ENCODE results near the gene TNRC6C. TPM values are rescaled to one million over a fixed set of nuclear protein-coding genes. Genes with fewer than 3 reads are reported as not detected.

Gene TNRC6C
- polyA plus RNA-seq, 3 donors: 0.38 to 0.80 (median 0.46) TPM

GRCh38 chr17:77999413-78000173 lies 41.1 kb downstream of the TNRC6C start:
- H3K4me1 Mint-ChIP-seq: peaks cover 7% of the 10 kb centered on the region

GRCh38 chr17:78000341-78000740 lies 41.8 kb downstream of the TNRC6C start:
- no peaks in the 10 kb centered on the region for H3K9me3 Mint-ChIP-seq
- Histone ChIP-seq H3K9me3 (replicated peaks in 1 of 2; ENCODE audit: control insufficient read depth in 1 of 2, insufficient read depth in 1 of 2, low read length in 2 of 2) (no peaks in the 10 kb centered on the region), H3K27me3 (ENCODE audit: control insufficient read depth in 2 of 2, insufficient read depth in 2 of 2, low read length in 2 of 2) (no peaks in the 10 kb centered on the region), H3K36me3 (replicated peaks in 1 of 2; ENCODE audit: control insufficient read depth in 1 of 2, insufficient read depth in 2 of 2, low read length in 2 of 2) (peaks cover 0 to 7% of the 10 kb centered on the region in 2 donors), H2AFZ (ENCODE audit: insufficient read depth, low read depth, low read length, poor library complexity, severe bottlenecking) (no peak overlapping the region), H3K4me1 (ENCODE audit: control insufficient read depth in 1 of 2, insufficient read depth in 2 of 2, low read length in 2 of 2) (no peaks in the 10 kb centered on the region), H3K9ac (ENCODE audit: insufficient read depth, low read length, poor library complexity, severe bottlenecking) (no peak overlapping the region), H3K79me2 (ENCODE audit: insufficient read depth, low read length) (no peaks in the 10 kb centered on the region), H3K27ac (ENCODE audit: low read depth in 1 of 2, low read length in 2 of 2) (no peak overlapping the region), H3K4me3 (replicated peaks in 1 of 3; ENCODE audit: low read depth in 2 of 3, low read length in 3 of 3) (no peak overlapping the region), H4K20me1 (ENCODE audit: insufficient read depth, low read length) (no peaks in the 10 kb centered on the region), H3K4me2 (replicated peaks; ENCODE audit: extremely low read depth, low read length, poor library complexity, severe bottlenecking) (no peak overlapping the region)
- peaks cover 7% of the 10 kb centered on the region for H3K4me1 Mint-ChIP-seq
- peaks cover 9 to 12% of the 10 kb centered on the region in 2 donors for H3K36me3 Mint-ChIP-seq
- no peak overlapping the region for H3K4me3 Mint-ChIP-seq
- TF ChIP-seq CTCF (IDR thresholded peaks at IDR 0.05): no peak
- H3K27ac Mint-ChIP-seq: no peak overlapping the region
- intact Hi-C loops (cut with micrococcal nuclease): no loop called here
- DNase-seq: no peak
- WGBS (ENCODE audit: insufficient coverage): no CpG with 5 or more reads among the region's 3 CpGs
- no peaks in the 10 kb centered on the region for H3K27me3 Mint-ChIP-seq (ENCODE audit: low read depth in 3 of 3)

More at GRCh38 chr17:77999413-78000173, 41.1 kb downstream of the TNRC6C start:
- Mint-ChIP-seq H3K27me3 (ENCODE audit: low read depth in 3 of 3) (no peaks in the 10 kb centered on the region), H3K4me3 (no peak overlapping the region), H3K36me3 (peaks cover 6% of the 10 kb centered on the region in 2 donors), H3K27ac (no peak overlapping the region), H3K9me3 (no peaks in the 10 kb centered on the region)
- Histone ChIP-seq H3K9me3 (replicated peaks in 1 of 2; ENCODE audit: control insufficient read depth in 1 of 2, insufficient read depth in 1 of 2, low read length in 2 of 2) (no peaks in the 10 kb centered on the region), H3K4me2 (replicated peaks; ENCODE audit: extremely low read depth, low read length, poor library complexity, severe bottlenecking) (no peak overlapping the region), H3K36me3 (replicated peaks in 1 of 2; ENCODE audit: control insufficient read depth in 1 of 2, insufficient read depth in 2 of 2, low read length in 2 of 2) (peaks cover 0 to under 1% of the 10 kb centered on the region in 2 donors), H3K4me1 (ENCODE audit: control insufficient read depth in 1 of 2, insufficient read depth in 2 of 2, low read length in 2 of 2) (no peaks in the 10 kb centered on the region), H3K27ac (ENCODE audit: low read depth in 1 of 2, low read length in 2 of 2) (no peak overlapping the region), H4K20me1 (ENCODE audit: insufficient read depth, low read length) (no peaks in the 10 kb centered on the region), H3K4me3 (replicated peaks in 1 of 3; ENCODE audit: low read depth in 2 of 3, low read length in 3 of 3) (no peak overlapping the region), H3K9ac (ENCODE audit: insufficient read depth, low read length, poor library complexity, severe bottlenecking) (no peak overlapping the region), H2AFZ (ENCODE audit: insufficient read depth, low read depth, low read length, poor library complexity, severe bottlenecking) (no peak overlapping the region), H3K27me3 (ENCODE audit: control insufficient read depth in 2 of 2, insufficient read depth in 2 of 2, low read length in 2 of 2) (no peaks in the 10 kb centered on the region), H3K79me2 (ENCODE audit: insufficient read depth, low read length) (no peaks in the 10 kb centered on the region)
- intact Hi-C loops (cut with micrococcal nuclease): no loop called here
- no peak for TF ChIP-seq CTCF (IDR thresholded peaks at IDR 0.05)
- peak in 1 of 3 donors; percentile 8 for DNase-seq
- WGBS (ENCODE audit: insufficient coverage): 100% methylated on average over 3 of the region's 7 CpGs

Measured in CD14-positive monocyte (primary cell).